ENCODE data around the gene DDR2.

DDR2 gene

GRCh38 chr1:162710345-162710744 is 78.1 kb downstream of the DDR2 start:
- no peak overlapping the region for H3K4me3 ChIP-seq (ENCODE audit: low read length)
- DNase-seq (ENCODE audit: low read depth): no peak
- TF ChIP-seq CTCF (IDR thresholded peaks at IDR 0.05; ENCODE audit: insufficient read depth, low read depth, low read length, missing control alignments): no peak

DNA sequence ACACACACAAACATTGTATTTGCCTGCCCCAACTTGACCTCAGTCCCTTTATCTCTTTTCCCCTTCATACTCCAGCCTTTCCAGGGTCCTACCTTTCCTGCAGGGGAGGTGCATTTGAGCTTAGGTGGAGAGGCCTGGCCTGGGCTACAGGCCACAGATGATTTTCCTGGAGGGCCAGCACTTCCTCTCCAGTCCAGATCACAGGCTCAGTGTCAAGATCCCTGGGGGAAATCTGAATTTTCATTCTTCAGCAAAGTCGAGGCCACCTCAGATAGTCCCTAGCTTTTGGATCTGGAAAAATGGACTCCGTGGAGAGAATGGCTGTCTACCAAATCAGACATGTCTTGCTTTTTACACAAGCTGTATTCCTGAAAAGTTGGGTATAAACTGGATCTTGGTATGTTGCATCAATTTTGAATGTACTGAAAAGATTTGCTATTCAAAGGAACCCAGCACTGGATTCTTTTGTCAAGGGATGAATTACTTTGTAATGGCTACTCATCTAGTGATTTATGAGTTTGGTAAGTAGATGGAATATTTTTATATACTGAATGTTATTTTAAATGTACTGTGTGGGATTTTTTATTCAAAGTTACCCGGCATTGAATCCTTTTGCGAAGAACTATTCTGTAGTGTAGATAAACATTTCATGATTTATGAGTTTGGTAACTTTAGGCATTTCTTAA is 78.7 kb downstream of the DDR2 start:
- no peak for TF ChIP-seq CTCF (IDR thresholded peaks at IDR 0.05; ENCODE audit: insufficient read depth, low read depth, low read length, missing control alignments)
- H3K4me3 ChIP-seq (ENCODE audit: low read length): no peak overlapping the region
- no peak for DNase-seq (ENCODE audit: low read depth)

DNA sequence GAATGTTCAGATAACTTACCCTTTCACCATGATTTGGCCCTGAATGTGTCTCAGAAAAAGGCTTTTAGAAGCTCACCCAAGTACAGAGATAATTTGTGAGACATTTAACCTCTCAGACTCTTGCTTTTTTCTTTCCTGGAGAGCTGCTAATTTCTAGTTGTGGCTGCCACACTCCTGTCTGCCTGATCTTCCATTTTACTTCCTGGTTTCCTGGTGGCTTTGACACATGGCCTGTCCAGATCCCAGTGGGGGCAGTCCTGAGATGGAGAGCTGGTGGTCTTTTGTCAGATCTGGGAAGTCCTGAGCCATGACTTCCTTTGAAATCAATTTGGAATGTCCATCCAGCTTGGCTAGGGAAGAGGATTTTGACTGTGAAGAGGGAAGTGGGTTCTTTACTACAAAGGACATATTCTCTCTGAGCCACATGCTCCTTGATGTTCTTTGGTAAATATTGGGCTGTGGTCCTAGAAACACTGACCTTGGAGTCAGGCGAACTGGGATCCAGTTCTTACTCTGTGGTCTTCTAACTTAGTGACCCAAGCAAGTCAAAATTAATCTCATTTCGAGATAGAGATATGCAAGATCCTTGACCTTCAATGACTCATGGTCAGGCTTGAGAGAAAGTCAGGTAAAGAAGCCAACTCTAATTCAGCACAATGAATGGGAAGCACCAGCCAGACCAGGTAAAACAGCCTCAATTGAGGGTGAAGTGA is 80.2 kb downstream of the DDR2 start:
- no peak overlapping the region for H3K4me3 ChIP-seq (ENCODE audit: low read length)
- no peak for DNase-seq (ENCODE audit: low read depth)
- TF ChIP-seq CTCF (IDR thresholded peaks at IDR 0.05; ENCODE audit: insufficient read depth, low read depth, low read length, missing control alignments): no peak

DNA sequence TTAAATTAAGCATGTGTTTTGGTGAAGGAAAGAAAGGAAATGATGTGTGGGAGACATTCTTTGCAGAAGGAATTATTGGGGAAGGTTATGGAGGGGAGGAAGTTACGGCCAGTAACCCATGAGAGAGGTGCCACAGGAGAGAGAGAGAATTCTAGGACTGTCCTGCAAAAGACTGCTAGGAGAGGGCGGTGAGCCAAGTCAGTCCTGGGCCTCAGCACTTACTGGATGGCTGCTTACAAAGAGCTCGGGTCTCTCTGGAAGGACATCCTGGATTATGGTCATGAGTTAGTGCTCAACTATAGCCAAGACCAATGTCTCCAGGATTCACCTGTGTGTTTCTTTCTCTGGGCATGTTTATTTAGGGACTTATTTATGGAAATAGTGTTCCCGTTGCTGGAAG is 83.9 kb downstream of the DDR2 start:
- DNase-seq (ENCODE audit: low read depth): no peak
- TF ChIP-seq CTCF (IDR thresholded peaks at IDR 0.05; ENCODE audit: insufficient read depth, low read depth, low read length, missing control alignments): no peak
- H3K4me3 ChIP-seq (ENCODE audit: low read length): no peak overlapping the region

DNA sequence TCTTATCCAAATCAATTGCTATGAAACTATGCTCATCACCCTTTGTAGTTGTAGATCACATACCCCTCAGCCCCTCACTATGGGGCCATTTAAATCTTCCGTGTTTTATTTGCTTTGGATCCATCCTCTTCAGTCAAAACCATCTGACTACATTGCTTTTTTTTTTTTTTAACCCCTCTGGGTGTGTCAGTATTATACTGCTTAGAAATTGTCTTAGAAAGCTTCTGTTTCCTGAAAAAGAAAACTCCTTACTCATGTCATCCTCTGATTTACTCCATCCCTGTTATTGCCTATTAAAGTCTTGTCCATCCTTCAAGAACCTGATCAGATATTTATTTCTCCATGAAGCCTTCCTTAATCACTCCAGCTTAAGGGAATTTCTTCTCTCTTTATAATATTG is 84.3 kb downstream of the DDR2 start:
- no peak for TF ChIP-seq CTCF (IDR thresholded peaks at IDR 0.05; ENCODE audit: insufficient read depth, low read depth, low read length, missing control alignments)
- DNase-seq (ENCODE audit: low read depth): no peak
- H3K4me3 ChIP-seq (ENCODE audit: low read length): no peak overlapping the region

- no peak for DNase-seq (ENCODE audit: low read depth)
- no peak overlapping the region for H3K4me3 ChIP-seq (ENCODE audit: low read length)
- TF ChIP-seq CTCF (IDR thresholded peaks at IDR 0.05; ENCODE audit: insufficient read depth, low read depth, low read length, missing control alignments): no peak
These were observed 85.4 kb downstream of the DDR2 start for GRCh38 chr1:162717548-162718184.

All from epithelial cell of esophagus (primary cell).